Fibroblast of lung (primary cell): ENCODE data around the gene IL11RA. TPM values are rescaled to one million over a fixed set of nuclear protein-coding genes. Genes with fewer than 3 reads are reported as not detected.

Experiments
- DNase-seq, 2 donors: peaks; one replicate each; pipeline versions ENCODE4 v3.0.0 to v3.0.0-alpha.2; 2010; ENCODE audit warnings: low read depth in 2 of 2
- H2AFZ ChIP-seq: 2 replicates; pipeline ENCODE4 v1.5.1; 2012; ENCODE audit warnings: low read length, control low read depth, inconsistent platforms
- H3K27ac ChIP-seq: 2 replicates; pipeline ENCODE4 v1.5.1; 2011; ENCODE audit warnings: low read length, control low read depth; ENCODE audit not compliant: insufficient read depth
- H3K27me3 ChIP-seq: 2 replicates; pipeline ENCODE4 v1.5.1; 2011; ENCODE audit warnings: mild to moderate bottlenecking, low read length; ENCODE audit not compliant: control insufficient read depth, insufficient read depth
- H3K36me3 ChIP-seq: 2 replicates; pipeline ENCODE4 v1.5.1; 2011; ENCODE audit warnings: low read length; ENCODE audit not compliant: control insufficient read depth, insufficient read depth
- H3K4me1 ChIP-seq: 2 replicates; pipeline ENCODE4 v1.5.1; 2011; ENCODE audit warnings: low read length; ENCODE audit not compliant: control insufficient read depth, insufficient read depth; ENCODE audit errors: extremely low read depth
- H3K4me2 ChIP-seq: 2 replicates; pipeline ENCODE4 v1.5.1; 2011; ENCODE audit warnings: low read length, control low read depth; ENCODE audit not compliant: insufficient read depth; ENCODE audit errors: extremely low read depth
- H3K4me3 ChIP-seq, 4 experiments: fragments of 200-600 bp in 1 of 4; sonication (generic) in 1 of 4; replicated peaks in 1 of 4; 2 replicates each; pipeline ENCODE4 v1.5.1; 2011 to 2016; ENCODE audit warnings: low read length in 4 of 4, low read depth in 3 of 4, mild to moderate bottlenecking in 3 of 4, control low read depth in 2 of 4, inconsistent platforms in 1 of 4, mixed read lengths in 1 of 4; ENCODE audit not compliant: insufficient read depth in 1 of 4; ENCODE audit errors: control extremely low read depth in 1 of 4
- H3K79me2 ChIP-seq: 2 replicates; pipeline ENCODE4 v1.5.1; 2012; ENCODE audit warnings: mild to moderate bottlenecking, low read length, inconsistent platforms; ENCODE audit not compliant: control insufficient read depth, insufficient read depth
- H3K9ac ChIP-seq: 2 replicates; pipeline ENCODE4 v1.5.1; 2011; ENCODE audit warnings: mild to moderate bottlenecking, low read length, control low read depth; ENCODE audit not compliant: insufficient read depth
- H3K9me3 ChIP-seq: 2 replicates; pipeline ENCODE4 v1.5.1; 2012; ENCODE audit warnings: low read depth, low read length; ENCODE audit not compliant: control insufficient read depth, insufficient read depth
- H4K20me1 ChIP-seq: 2 replicates; pipeline ENCODE4 v1.5.1; 2011; ENCODE audit warnings: low read length; ENCODE audit not compliant: control insufficient read depth, insufficient read depth; ENCODE audit errors: extremely low read depth
- EZH2 ChIP-seq: IDR thresholded peaks from 2 replicates; pipeline ENCODE4 v1.5.1; 2012; ENCODE audit warnings: low read length, control low read depth, mild to moderate bottlenecking; ENCODE audit errors: missing control alignments
- polyA plus RNA-seq, 2 donors: library from polyadenylated mRNA; depleted of rRNA in 1 of 2; stranded (reverse) in 1 of 2; unstranded in 1 of 2; fragments of >200 nt; gene quantifications; 2 replicates each; pipeline ENCODE4 v1.2.1, GENCODE V29; 2011 to 2012; ENCODE audit warnings: missing spikeins in 1 of 2
- total RNA-seq: library from RNA; depleted of rRNA; stranded (reverse); fragments of >200 nt; gene quantifications from 2 replicates; pipeline ENCODE4 v1.2.1, GENCODE V29; 2014
- TF ChIP-seq, protein P1 (sequence below), 2 donors: IDR thresholded peaks in 1 of 2; conservative IDR thresholded peaks in 1 of 2; 1 replicate in 1 of 2; 2 replicates in 1 of 2; pipeline ENCODE4 v1.5.1; 2011 to 2012; ENCODE audit warnings: low read length in 2 of 2, control low read depth in 1 of 2, inconsistent platforms in 1 of 2, low read depth in 1 of 2, mild to moderate bottlenecking in 1 of 2

The IL11RA gene
- total and polyA plus RNA-seq, 2 donors (not counting 1 experiment from before 2014, with no cell fraction given): 5.0 to 6.9 TPM

DNA sequence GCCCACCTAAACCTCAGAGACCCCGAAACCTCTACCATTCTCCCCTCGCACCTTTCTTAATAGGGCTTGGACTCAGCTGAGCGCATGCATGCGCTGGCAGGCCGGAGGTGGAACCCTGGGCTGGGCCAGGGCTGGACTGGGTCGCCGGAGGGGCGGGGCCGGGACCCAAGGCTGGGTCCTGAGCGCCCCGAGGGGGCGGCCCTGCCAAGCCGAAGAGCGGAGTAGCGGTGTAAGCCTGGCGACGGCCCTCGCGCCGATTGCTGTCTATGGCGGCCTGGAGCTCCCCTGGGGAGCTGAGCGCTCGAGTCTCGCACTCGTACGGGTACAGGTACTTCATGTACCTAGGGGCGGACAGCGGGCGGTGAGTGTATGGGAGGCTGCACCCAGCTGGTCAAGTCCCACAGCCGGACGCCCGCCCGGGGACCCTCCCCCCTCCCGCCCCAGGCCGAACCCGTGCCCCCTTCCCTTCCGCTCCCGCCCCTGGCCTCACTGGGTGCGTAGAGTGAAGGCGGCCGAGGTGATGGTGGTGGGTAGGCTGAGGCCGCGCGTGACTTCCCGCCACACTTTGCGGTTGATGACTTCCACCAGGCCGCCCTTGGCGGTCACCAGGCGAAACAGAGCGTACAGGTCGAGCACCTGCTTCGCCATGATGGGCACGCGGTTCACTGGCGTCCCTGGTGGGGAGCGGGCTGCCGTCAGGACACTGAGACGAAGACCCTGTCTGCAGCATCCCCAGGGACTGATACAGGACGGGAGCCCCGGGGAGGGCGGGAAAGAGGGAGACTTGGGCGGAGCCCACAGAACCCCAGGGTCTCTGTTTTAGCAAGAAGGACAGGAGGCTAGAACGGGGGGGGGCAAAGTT is 28.4 kb upstream of the IL11RA start:
- no peak overlapping the region for H3K4me3 ChIP-seq
- H3K36me3 ChIP-seq: no peaks in the 10 kb centered on the region
- no peak overlapping the region for H3K4me2 ChIP-seq
- peaks cover 7% of the 10 kb centered on the region for H3K79me2 ChIP-seq
- TF ChIP-seq, protein P1, sequence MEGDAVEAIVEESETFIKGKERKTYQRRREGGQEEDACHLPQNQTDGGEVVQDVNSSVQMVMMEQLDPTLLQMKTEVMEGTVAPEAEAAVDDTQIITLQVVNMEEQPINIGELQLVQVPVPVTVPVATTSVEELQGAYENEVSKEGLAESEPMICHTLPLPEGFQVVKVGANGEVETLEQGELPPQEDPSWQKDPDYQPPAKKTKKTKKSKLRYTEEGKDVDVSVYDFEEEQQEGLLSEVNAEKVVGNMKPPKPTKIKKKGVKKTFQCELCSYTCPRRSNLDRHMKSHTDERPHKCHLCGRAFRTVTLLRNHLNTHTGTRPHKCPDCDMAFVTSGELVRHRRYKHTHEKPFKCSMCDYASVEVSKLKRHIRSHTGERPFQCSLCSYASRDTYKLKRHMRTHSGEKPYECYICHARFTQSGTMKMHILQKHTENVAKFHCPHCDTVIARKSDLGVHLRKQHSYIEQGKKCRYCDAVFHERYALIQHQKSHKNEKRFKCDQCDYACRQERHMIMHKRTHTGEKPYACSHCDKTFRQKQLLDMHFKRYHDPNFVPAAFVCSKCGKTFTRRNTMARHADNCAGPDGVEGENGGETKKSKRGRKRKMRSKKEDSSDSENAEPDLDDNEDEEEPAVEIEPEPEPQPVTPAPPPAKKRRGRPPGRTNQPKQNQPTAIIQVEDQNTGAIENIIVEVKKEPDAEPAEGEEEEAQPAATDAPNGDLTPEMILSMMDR (conservative IDR thresholded peaks at IDR 0.05 in 1 of 2, IDR thresholded peaks at IDR 0.05 in 1 of 2; ENCODE audit: low read depth in 1 of 2, low read length in 2 of 2): no peak
- TF ChIP-seq EZH2: peak; percentile 78
- H3K9me3 ChIP-seq: no peaks in the 10 kb centered on the region
- DNase-seq: no peak
- no peak overlapping the region for H3K27ac ChIP-seq
- no peak overlapping the region for H2AFZ ChIP-seq
- H4K20me1 ChIP-seq: no peaks in the 10 kb centered on the region
- H3K4me1 ChIP-seq: no peaks in the 10 kb centered on the region
- peaks cover 56% of the 10 kb centered on the region for H3K27me3 ChIP-seq
- no peak overlapping the region for H3K9ac ChIP-seq

GRCh38 chr9:34624475-34625185 is 27.4 kb upstream of the IL11RA start:
- no peak for DNase-seq
- Histone ChIP-seq H3K9ac (no peak overlapping the region), H3K9me3 (no peaks in the 10 kb centered on the region), H2AFZ (no peak overlapping the region), H3K4me2 (no peak overlapping the region), H3K79me2 (peaks cover 5% of the 10 kb centered on the region), H3K27me3 (peaks cover 65% of the 10 kb centered on the region), H3K36me3 (no peaks in the 10 kb centered on the region), H4K20me1 (no peaks in the 10 kb centered on the region), H3K4me3 (no peak overlapping the region), H3K27ac (no peak overlapping the region), H3K4me1 (no peaks in the 10 kb centered on the region)
- TF ChIP-seq, protein P1 (conservative IDR thresholded peaks at IDR 0.05 in 1 of 2, IDR thresholded peaks at IDR 0.05 in 1 of 2; ENCODE audit: low read depth in 1 of 2, low read length in 2 of 2): no peak
- peak; percentile 20 for TF ChIP-seq EZH2

- peaks cover 65% of the 10 kb centered on the region for H3K27me3 ChIP-seq
Observed at GRCh38 chr9:34625186-34625486, 26.8 kb upstream of the IL11RA start.

More at GRCh38 chr9:34625186-34625486, 26.8 kb upstream of the IL11RA start:
- H3K79me2 ChIP-seq: no peaks in the 10 kb centered on the region
- no peaks in the 10 kb centered on the region for H4K20me1 ChIP-seq
- H3K9me3 ChIP-seq: no peaks in the 10 kb centered on the region
- TF ChIP-seq, protein P1 (conservative IDR thresholded peaks at IDR 0.05 in 1 of 2, IDR thresholded peaks at IDR 0.05 in 1 of 2; ENCODE audit: low read depth in 1 of 2, low read length in 2 of 2): no peak
- TF ChIP-seq EZH2: peak; percentile 51
- H2AFZ ChIP-seq: no peak overlapping the region
- H3K36me3 ChIP-seq: no peaks in the 10 kb centered on the region
- DNase-seq: no peak
- no peak overlapping the region for H3K4me2 ChIP-seq
- no peaks in the 10 kb centered on the region for H3K4me1 ChIP-seq
- no peak overlapping the region for H3K9ac ChIP-seq
- no peak overlapping the region for H3K4me3 ChIP-seq
- no peak overlapping the region for H3K27ac ChIP-seq
